ENCODE results near the gene FHL5.

- TF ChIP-seq CTCF (IDR thresholded peaks at IDR 0.05) = no peak
- no peak for TF ChIP-seq ZFX (IDR thresholded peaks at IDR 0.05; ENCODE audit: borderline replicate concordance)
Measured at GRCh38 chr6:96652552-96652951, 89.6 kb downstream of the FHL5 start.
